ENCODE data around the gene KBTBD8.

The KBTBD8 gene

DNA sequence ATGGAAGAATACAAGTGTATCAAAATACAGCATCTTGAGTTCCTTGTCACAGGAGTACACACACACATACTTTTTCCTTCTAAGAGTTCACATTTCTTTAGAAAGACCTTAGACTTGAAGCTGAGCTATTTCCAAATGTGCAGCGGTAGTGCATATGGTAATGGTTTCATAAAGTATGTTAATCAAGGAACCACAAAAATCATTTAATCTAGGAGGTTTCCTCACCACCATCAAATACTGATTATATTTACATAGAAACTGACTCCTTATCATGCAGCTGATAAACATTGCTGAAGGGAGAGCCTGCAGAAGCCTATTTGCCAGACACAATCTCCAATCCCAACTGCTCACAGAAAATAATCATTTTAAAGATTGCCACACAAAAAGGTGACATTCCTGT is 40.0 kb upstream of the KBTBD8 start:
- no peak overlapping the region for H3K27ac ChIP-seq
- TF ChIP-seq, protein P1, sequence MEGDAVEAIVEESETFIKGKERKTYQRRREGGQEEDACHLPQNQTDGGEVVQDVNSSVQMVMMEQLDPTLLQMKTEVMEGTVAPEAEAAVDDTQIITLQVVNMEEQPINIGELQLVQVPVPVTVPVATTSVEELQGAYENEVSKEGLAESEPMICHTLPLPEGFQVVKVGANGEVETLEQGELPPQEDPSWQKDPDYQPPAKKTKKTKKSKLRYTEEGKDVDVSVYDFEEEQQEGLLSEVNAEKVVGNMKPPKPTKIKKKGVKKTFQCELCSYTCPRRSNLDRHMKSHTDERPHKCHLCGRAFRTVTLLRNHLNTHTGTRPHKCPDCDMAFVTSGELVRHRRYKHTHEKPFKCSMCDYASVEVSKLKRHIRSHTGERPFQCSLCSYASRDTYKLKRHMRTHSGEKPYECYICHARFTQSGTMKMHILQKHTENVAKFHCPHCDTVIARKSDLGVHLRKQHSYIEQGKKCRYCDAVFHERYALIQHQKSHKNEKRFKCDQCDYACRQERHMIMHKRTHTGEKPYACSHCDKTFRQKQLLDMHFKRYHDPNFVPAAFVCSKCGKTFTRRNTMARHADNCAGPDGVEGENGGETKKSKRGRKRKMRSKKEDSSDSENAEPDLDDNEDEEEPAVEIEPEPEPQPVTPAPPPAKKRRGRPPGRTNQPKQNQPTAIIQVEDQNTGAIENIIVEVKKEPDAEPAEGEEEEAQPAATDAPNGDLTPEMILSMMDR (IDR thresholded peaks at IDR 0.05) = no peak

DNA sequence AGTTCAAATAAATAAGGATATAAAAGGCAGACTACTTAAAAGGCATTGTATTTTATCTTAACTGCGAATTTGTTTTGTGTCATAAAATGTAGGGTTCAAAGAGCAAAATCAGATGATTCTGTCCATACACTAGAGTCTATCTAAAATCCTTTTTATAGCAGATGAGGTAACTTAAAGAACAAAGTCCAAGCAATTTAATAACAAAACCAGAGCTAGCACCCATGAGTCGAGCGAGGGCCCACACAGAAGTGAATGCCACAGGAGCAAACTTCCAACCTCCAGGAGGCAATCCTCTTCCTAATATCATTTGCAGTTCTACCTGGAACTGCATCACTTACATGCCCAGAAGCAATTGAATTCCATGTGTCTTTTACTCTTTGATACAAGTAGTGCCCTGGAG is 35.4 kb upstream of the KBTBD8 start:
- no peak for TF ChIP-seq ZFX (IDR thresholded peaks at IDR 0.05; ENCODE audit: borderline replicate concordance)
- TF ChIP-seq, protein P1 (IDR thresholded peaks at IDR 0.05) = no peak
- H3K27ac ChIP-seq = no peak overlapping the region

DNA sequence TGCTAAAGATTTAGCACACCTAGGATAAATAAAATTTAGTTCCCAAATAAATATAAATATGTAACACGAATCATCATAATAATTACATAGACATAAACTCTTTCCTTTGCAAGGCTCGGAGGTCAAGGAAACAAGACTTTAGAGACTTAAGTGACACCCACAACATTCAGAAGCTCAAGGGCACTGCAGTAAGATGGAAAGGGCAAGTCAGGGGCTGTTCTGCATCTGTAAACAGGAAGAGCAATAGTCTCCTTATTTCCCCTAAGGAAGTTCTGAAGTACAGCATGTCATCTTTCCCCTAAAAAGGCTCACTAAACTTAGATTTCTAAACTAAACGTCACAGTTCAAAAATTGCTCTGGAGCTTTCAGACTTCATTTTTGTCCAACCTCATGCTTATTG is 26.9 kb upstream of the KBTBD8 start:
- TF ChIP-seq ZFX (IDR thresholded peaks at IDR 0.05; ENCODE audit: borderline replicate concordance) = no peak
- TF ChIP-seq, protein P1 (IDR thresholded peaks at IDR 0.05) = no peak
- H3K27ac ChIP-seq = no peak overlapping the region

DNA sequence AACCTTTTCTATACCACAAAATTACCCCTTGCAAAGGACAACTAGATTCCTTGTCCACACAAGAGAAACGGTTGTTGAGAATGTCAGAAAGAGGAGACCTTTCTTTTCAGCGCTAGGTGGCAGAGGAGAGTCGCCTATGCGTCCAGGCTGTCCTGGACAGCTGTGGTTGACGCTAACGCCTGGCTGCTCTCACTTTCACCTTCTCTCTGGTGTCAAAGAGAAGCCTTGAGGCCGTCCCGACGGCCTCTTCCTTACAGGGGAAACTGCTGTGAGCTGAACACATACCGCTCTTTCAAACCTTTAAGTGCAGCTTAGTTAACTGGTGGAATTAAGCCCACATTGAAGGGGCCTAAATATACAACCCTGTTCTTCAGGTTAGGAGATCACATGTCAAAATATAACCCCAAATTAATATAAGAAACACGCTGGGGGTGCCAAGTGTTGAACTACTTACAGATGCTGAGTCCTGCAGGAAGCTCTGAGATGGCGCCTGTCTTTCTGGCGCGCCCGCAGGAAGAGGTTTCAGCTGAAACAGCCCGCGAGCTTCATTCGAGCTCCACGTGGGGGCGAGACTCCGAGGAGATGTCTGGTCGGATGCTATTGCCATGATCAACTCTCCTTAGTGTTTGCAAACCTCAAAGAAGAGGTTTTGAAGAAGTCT is 26.1 kb upstream of the KBTBD8 start:
- no peak overlapping the region for H3K27ac ChIP-seq

DNA sequence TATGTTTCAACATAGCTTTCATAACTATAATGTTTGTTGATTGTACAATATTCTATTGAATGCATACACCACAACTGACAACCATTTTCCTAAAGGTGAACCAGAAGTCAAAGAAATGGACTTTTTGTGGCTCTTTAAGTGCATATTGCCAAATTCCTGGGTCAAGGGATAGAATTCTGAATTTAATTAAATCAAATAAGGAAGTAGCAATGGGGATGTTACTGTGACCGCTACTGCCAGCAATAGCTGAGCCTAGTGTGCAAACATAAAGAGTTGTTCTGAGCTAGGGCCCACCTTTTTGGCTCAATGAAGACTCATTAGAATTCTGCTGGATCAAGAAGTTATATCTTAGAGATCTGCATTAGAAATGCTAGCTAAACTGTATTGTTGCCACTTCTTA is 17.3 kb upstream of the KBTBD8 start:
- TF ChIP-seq ZFX (IDR thresholded peaks at IDR 0.05; ENCODE audit: borderline replicate concordance) = no peak
- TF ChIP-seq, protein P1 (IDR thresholded peaks at IDR 0.05) = no peak
- no peak overlapping the region for H3K27ac ChIP-seq

More for the DNA sequence above, 26.1 kb upstream of the KBTBD8 start:
- TF ChIP-seq ZFX (IDR thresholded peaks at IDR 0.05; ENCODE audit: borderline replicate concordance) = no peak
- TF ChIP-seq, protein P1 (IDR thresholded peaks at IDR 0.05) = peak; percentile 94

DNA sequence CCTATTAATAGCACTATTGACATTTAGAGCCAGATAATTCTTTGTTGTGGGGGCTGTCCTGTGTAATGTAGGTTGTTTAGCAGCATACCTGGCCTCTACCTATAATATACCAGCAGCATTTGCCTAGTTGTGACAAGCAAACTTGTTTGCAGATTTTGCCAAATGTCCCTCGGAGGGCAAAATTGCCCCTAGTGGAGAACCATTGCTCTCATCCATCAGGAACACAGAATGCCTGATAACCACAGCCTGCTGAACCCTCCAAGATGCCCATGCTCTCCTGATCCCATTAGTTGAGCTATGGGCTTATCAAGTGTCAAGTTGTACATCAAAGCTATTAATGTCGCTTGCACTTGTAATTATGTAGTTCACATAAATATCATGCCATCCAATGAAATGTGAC is 15.0 kb upstream of the KBTBD8 start:
- TF ChIP-seq, protein P1 (IDR thresholded peaks at IDR 0.05) = no peak
- TF ChIP-seq ZFX (IDR thresholded peaks at IDR 0.05; ENCODE audit: borderline replicate concordance) = no peak
- no peak overlapping the region for H3K27ac ChIP-seq

DNA sequence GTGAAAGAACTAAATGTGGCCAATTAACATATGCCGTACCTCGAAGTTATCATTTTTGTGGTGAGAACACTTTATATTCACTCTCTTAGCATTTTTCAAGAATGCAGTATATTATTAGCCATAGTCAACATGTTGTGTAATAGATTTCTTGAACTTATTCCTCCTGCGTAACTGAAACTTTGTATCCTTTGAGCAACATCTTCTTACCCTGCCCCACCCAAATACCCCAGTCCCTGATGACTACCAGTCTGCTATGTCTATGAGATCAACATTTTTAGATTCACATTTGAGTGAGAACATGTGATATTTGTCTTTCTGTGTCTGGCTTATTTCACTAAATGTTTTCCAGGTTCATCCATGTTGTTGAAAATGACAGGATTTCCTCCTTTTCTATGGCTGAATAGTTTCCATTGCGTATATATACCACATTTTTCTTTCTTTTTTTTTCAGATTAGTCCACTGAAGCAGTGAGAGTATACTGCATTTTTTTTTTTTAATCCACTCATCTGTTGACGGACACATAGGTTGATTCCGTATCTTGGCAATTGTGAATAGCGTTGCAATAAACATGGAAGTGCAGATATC is 12.7 kb upstream of the KBTBD8 start:
- no peak overlapping the region for H3K27ac ChIP-seq
- TF ChIP-seq ZFX (IDR thresholded peaks at IDR 0.05; ENCODE audit: borderline replicate concordance) = no peak
- TF ChIP-seq, protein P1 (IDR thresholded peaks at IDR 0.05) = no peak

All from 22Rv1 (cell line).